ENCODE data around the gene FADS1. TPM values are rescaled to one million over a fixed set of nuclear protein-coding genes. Genes with fewer than 3 reads are reported as not detected.

The FADS1 gene
- total and polyA plus RNA-seq, 2 of the 13 experiments (the other 11 are each of a cell fraction or from before 2014, with no cell fraction given): 91.8 to 108 TPM

- TF ChIP-seq HNF1A (IDR thresholded peaks at IDR 0.05; ENCODE audit: low read depth): no peak
- TF ChIP-seq HNF1A (CRISPR knock-in tag; IDR thresholded peaks at IDR 0.05; ENCODE audit: borderline replicate concordance): peak; percentile 19; the same call in 1 of the 2 replicates
- TF ChIP-seq, protein P1, sequence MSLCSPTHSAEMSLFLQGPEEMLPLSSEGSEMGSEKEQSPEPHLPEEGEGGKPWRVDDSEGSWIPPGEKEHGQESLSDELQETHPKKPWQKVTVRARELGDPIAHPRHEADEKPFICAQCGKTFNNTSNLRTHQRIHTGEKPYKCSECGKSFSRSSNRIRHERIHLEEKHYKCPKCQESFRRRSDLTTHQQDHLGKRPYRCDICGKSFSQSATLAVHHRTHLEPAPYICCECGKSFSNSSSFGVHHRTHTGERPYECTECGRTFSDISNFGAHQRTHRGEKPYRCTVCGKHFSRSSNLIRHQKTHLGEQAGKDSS (CRISPR knock-in tag; IDR thresholded peaks at IDR 0.05; ENCODE audit: borderline replicate concordance, low read depth): peak; percentile 71; the same call in 1 of the 2 replicates
- TF ChIP-seq ZFP90 (CRISPR knock-in tag; IDR thresholded peaks at IDR 0.05; ENCODE audit: borderline replicate concordance): 0 out of 2 replicates have a peak, but pooled peaks have one; percentile 38
- no peak for TF ChIP-seq MAF1 (CRISPR knock-in tag; IDR thresholded peaks at IDR 0.05; ENCODE audit: borderline replicate concordance)
- TF ChIP-seq HNF4A (CRISPR knock-in tag; IDR thresholded peaks at IDR 0.05): peak; percentile 44
- 0 out of 2 replicates have a peak, but pooled peaks have one; percentile 28 for TF ChIP-seq FOXK1 (CRISPR knock-in tag; IDR thresholded peaks at IDR 0.05; ENCODE audit: borderline replicate concordance, low read depth)
- 0 out of 2 replicates have a peak, but pooled peaks have one; percentile 47 for TF ChIP-seq ZBTB3 (CRISPR knock-in tag; IDR thresholded peaks at IDR 0.05; ENCODE audit: borderline replicate concordance, low read depth)
- TF ChIP-seq KAT8 (CRISPR knock-in tag; IDR thresholded peaks at IDR 0.05): no peak
- TF ChIP-seq RXRA (CRISPR knock-in tag; IDR thresholded peaks at IDR 0.05): peak; percentile 7; the same call in 1 of the 2 replicates
- no peak; the same call in 1 of the 2 replicates for TF ChIP-seq ZNF839 (CRISPR knock-in tag; IDR thresholded peaks at IDR 0.05; ENCODE audit: borderline replicate concordance)
- TF ChIP-seq, protein P2, sequence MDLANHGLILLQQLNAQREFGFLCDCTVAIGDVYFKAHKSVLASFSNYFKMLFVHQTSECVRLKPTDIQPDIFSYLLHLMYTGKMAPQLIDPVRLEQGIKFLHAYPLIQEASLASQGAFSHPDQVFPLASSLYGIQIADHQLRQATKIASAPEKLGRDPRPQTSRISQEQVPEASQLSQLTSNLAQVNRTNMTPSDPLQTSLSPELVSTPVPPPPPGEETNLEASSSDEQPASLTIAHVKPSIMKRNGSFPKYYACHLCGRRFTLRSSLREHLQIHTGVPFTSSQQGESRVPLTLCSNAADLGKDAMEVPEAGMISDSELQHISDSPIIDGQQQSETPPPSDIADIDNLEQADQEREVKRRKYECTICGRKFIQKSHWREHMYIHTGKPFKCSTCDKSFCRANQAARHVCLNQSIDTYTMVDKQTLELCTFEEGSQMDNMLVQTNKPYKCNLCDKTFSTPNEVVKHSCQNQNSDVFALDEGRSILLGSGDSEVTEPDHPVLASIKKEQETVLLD (CRISPR knock-in tag; IDR thresholded peaks at IDR 0.05; ENCODE audit: low read depth): peak; percentile 55; the same call in 1 of the 2 replicates
- TF ChIP-seq ZNF225 (CRISPR knock-in tag; IDR thresholded peaks at IDR 0.05): no peak
- 0 out of 2 replicates have a peak, but pooled peaks have one; percentile 8 for TF ChIP-seq NCOA2 (CRISPR knock-in tag; IDR thresholded peaks at IDR 0.05)
- peak; percentile 23; the same call in 1 of the 2 replicates for TF ChIP-seq NAIF1 (CRISPR knock-in tag; IDR thresholded peaks at IDR 0.05; ENCODE audit: borderline replicate concordance)
- peak; percentile 16; the same call in 1 of the 2 replicates for TF ChIP-seq NR0B2 (CRISPR knock-in tag; IDR thresholded peaks at IDR 0.05)
- no peak for TF ChIP-seq WIZ (CRISPR knock-in tag; IDR thresholded peaks at IDR 0.05)
- TF ChIP-seq MED8 (CRISPR knock-in tag; IDR thresholded peaks at IDR 0.05; ENCODE audit: insufficient replicate concordance): peak; percentile 66
- 0 out of 2 replicates have a peak, but pooled peaks have one; percentile 33 for TF ChIP-seq ZNF510 (CRISPR knock-in tag; IDR thresholded peaks at IDR 0.05; ENCODE audit: low read depth)
- TF ChIP-seq NPAS2 (CRISPR knock-in tag; IDR thresholded peaks at IDR 0.05; ENCODE audit: borderline replicate concordance): no peak
Observed at GRCh38 chr11:61827571-61828378, 11.0 kb upstream of the FADS1 start, which contains the start of gene FADS2 (continued).

Data from HepG2 (cell line).